C1 segment of cervical spinal cord (tissue), 14 donors: ENCODE data around the gene KIF15.
"Not testable (repeated sequence)": the region's sequence is repeated elsewhere in the genome, so short reads cannot be mapped to it uniquely, and the experiment has no call there.

Experiments used
- DNase-seq, 14 donors: peaks; one replicate each; lab custom pipeline; 2025; lab: John Stamatoyannopoulos, UW

Gene KIF15

DNA sequence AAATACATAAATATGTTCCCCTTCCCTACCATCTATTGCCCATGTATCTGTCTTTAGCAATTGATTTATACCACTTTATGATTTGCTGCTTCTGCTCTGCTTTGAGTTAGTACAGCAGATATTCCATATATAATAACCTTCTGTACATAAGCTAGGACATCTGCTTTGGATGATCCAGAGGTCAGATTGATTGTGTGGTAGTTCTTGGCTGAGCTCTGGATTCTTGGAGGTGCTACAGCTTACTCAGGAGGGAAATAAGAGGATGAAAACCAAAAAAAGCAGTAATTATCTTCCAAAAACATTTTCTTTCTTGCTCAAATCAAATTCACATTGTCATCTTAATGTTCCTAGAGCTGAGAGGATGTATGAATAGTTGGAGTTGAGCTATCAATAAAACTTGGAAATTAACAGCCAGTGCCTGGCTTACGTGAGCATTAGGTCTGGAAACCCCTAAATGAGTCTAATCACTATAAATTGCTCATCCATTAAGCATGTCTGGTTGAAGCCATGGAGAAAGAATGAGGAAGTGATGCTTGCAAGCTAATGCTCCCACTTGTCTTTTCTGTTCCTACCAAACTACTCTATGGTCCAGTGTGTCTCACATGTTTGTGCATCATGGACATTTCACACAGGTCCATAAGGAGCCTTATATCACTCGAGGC is 63.8 kb downstream of the KIF15 start:
- no peak for DNase-seq

DNA sequence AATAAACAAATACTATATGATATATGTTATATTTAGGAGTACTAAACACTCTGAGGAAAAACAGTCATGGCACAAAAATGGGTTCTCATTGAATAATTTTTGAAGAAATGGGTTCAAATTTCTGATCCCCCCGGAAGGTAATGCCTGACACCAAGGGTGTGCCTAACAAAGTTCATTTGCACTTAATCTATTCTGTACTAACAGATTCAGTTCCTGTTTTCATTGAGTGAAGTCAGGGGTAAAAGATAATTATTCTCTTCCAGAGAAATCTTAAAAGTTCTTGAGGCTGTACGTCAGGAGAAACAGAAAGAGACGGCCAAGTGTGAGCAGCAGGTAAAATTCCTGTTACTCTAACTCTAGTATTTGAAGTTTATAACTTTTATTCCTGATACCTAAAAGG is 65.6 kb downstream of the KIF15 start:
- DNase-seq = no peak

DNA sequence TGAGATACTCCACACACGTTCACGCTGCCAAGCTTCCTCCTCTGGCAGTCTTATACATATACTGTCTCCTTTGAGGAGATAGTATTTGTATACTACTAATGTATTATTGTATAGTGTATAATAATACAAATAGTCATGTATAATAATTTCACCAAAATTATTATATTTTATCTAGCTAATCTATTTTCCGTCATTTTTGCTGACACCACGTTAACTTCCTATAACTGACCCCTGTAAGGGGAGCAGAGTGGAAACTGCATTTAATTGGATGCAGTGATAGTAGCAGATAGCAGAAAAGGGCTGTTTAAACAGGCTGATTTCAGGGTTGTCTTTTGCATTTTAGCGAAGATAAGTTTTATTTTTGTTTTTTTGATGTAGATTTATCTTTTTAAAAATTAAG is 69.6 kb downstream of the KIF15 start:
- no peak for DNase-seq

DNA sequence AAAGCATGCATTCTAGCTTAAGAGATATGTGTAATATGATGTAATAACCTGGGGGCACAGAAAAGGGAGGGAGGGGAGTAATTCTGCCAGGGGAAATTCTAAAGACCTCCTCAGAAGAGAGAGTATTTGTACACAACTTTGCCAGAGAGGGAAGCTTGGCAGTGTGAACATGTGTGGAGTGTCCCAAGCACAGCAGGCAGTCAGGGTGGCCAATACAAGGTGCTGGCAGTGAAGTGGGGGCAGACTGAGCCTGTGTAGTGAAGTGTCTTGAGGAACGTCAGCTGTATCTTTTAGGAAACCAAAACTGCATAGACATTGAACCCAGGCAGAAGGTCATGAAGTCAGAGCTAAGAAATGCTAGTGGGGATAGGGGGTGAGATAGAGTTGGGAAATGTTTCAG is 70.4 kb downstream of the KIF15 start:
- no peak for DNase-seq

DNA sequence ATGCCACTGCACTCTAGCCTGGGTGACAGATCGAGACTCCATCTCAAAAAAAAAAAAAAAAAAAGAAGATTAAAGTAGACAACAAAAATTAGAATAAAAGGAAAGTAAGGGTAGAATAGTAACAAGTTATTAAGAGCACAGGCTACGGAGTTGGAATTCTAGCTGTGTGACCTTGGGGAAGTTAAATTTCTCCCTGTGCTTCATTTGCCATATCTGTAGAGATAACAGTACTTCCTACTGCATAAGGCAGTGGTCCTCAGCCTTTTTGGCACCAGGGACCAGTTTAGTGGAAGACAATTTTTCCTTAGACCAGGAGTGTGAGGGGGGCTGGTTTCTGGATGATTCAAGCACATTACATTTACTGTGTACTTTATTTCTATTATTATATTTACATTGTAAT is 71.4 kb downstream of the KIF15 start:
- DNase-seq = no peak

DNA sequence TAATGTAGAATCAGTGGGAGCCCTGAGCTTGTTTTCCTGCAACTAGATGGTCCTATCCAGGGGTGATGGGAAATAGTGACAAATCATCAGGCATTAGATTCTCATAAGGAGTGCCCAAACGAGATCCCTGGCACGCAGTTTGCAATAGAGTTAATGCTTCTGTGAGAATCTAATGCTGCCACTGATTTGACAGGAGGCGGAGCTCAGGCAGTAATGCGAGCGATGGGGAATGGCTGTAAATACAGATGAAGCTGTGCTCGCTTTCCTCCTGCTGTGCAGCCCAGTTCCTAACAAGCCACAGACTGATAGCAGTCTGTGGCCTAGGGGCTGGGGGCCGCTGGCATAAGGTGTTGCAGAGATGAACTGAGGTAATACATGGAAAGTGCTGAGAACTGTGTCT is 71.8 kb downstream of the KIF15 start:
- no peak for DNase-seq

DNA sequence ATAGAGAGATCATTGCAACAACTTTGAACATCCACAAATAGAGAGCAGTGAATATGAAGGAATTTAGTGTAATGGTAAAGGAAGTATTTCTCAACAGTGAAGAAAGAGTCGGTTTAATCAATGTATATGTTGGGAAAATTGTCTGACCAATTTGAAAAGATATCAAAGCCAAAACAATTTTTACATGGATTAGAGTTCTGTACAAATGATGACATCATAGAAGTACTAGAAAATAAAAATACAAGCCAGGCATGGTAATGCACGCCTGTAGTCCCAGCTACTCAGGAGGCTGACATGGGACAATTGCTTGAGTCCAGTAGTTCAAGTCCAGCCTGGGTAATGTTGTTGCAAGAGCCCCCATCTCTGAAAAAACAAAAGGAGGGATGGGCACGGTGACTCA is 74.1 kb downstream of the KIF15 start:
- DNase-seq = no peak

DNA sequence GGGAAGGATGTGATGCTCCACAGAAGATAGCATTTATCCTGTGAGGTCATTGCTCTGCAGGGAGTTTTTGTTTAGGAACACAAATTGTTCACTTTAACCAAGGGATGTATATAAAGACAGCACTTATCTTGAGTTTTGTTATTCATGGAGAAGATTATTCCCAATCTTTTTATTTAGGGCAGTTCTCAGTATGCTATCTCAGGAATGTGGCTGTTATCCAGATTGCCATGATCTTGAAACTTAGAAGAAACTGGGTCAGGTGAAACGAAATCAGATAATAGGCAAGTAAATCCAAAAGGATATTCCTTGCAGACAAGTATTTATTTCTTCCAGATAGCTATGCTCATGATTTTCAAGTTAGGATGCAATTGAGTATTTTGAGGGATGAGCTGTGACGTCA is 80.8 kb downstream of the KIF15 start:
- no peak for DNase-seq

DNA sequence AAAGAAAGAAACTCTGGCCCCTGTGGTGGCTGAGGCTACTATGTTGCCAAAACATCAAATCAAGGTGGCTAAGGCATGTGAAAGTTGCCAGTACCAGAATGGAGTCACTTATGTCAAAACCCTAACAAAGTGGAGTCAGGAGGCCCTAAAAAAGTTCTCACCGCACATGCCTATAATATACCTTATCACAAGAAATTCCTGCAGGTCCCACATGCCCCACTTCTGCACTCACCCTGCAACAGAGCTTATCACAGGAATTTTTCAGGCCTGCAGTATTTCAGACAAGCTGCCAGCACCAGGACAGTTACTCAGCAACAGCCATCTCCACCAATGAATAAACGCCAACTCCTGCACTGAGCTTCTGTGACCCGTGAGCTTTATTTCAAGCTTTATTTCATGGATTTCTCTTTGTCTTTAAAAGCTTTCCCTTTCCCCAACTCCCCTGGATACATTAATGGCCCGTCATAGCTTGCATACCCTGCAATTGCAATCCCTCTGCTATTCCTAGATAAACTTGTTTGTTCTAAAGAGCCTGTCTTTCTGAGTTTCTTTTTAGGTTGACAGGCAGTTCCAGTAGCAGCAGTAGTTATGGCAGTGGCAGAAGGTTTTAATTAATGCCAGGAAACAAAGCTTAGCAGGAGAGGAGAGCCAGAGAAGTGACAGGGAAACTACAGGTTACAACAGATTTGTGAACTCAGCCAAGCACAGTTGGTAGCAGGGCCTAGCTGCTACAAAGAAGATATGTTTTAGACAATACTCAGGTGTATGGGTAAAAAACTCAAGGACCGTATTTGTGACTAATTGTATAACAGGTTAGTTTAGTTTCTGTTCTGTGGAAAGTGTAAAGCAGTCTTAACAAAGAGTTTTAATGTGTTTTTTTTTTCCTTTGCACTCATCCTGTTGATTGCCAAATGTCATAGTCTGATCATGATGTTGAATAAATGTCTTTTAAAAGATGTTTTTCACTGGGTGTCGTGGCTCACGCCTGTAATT is 84.2 kb downstream of the KIF15 start:
- peak in 1 of 14 donors; percentile 81 for DNase-seq

DNA sequence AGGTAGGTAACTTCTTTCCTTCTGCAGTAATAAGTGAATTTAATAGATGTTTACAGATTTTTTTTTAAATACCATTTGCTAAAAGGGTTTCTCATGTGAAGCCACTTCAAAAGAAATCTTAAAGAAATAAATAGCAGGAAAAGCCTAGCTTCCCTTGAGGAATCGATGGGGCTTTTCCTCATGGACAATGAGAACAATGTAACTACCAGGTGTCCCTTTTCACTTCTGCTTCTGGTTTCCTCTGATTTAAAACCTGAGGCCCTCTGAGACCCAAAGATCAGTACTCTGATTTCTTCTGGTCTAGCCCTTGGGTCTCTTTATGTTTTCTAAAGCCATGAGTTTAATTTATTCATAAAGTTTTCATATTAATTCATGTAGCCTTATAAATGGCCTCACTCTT is 87.0 kb downstream of the KIF15 start:
- no peak for DNase-seq

DNA sequence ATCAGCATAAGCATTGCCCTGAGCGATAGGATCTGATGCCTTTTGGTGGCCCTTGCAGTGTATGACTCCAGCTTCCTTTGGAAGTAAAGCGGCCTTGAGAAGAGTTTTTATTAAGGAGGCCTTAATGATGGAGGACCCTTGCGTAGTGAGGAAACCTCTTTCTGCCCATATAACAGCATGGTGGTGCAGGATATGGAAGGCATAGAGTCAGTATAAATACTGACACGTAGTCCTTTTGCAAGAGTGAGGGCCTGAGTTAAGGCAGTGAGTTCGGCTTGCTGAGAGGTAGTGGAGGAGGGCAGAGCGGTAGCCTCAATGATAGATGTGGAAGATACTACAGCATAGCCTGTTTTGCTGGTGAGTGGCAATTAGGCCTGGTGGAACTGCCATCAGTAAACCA is 95.1 kb downstream of the KIF15 start:
- DNase-seq = not testable (repeated sequence)

DNA sequence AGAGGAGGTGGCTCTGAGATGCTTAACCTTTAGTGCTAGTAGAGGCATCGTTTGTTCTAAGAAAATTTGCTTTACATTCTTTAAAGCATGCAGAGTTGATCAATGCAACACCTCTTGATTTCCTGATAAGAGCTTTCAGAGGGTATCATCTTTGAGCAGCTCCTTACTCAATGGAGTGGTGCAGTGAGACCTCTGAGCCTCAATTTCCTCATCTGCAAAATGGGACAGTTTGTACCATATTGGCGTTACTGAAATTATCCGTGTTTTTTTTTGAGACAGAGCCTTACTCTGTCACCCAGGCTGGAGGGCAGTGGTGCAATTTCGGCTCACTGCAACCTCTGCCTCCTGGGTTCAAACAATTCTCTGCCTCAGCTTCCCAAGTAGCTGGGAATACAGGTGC is 98.5 kb downstream of the KIF15 start:
- no peak for DNase-seq

DNA sequence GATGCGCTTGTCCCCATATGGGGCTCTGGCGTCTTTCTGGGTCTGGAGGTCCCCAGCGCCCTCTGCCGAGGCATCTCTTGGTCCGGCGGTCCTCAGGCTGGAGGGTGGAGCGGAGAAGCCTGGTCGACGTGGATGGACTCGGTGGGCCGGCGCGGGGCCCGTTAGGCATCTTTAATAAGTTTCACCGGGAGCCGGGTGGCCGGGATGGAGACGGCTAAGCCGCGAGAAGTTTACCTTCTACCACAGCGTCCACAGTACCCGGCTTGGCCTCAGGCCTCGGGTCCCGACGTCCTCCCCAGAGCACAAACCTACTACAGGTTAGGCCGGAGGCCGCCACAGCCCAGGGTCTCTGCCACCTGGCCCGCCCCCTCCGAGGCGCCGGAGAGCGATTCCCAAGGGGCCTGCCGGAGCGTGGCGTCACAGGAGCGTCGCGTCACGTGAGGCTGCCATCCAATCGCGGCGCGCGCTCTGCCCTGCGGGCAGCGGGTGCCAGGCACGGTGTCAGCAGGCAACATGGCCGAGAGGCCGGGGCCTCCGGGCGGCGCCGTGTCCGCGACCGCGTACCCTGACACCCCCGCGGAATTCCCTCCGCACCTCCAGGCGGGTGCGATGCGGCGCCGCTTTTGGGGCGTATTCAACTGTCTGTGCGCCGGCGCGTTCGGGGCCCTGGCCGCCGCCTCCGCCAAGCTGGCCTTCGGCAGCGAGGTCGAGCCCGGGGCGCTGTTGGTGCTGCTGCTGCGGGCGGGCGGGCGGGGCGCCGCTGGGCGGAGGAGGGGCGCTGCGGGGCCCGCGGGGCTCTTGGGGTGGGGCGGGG is 100.0 kb downstream of the KIF15 start, which contains the start of gene TMEM42:
Gene TMEM42 (plus strand): TSS at position 501 of the 814 bp plus-strand sequence. CDS start 13 bp downstream, at position 514.
- peak; percentile 70 to 92 (median 85) for DNase-seq

DNA sequence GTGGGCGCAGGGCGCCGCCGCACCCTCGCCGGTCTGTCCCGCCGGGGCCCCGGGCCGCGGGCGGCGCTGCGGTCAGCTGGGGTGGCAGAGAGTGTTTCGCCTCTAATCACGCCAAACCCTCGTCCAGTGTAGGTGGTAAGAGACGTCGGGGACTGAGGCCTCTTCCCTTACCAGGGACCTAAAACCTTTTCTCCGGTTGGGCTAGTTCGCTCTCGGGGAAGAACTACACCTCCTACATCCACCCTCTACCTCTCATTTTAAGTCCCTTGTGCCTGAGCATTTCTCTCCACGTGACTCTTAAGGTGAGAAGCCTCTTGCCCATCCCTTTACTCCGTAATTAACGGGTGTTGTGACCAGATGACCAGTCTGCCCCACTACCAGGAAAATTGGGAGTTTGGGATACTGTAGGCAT is 100.6 kb downstream of the KIF15 start:
- DNase-seq = peak in 3 of 14 donors; percentile 25 to 56 (median 40)

DNA sequence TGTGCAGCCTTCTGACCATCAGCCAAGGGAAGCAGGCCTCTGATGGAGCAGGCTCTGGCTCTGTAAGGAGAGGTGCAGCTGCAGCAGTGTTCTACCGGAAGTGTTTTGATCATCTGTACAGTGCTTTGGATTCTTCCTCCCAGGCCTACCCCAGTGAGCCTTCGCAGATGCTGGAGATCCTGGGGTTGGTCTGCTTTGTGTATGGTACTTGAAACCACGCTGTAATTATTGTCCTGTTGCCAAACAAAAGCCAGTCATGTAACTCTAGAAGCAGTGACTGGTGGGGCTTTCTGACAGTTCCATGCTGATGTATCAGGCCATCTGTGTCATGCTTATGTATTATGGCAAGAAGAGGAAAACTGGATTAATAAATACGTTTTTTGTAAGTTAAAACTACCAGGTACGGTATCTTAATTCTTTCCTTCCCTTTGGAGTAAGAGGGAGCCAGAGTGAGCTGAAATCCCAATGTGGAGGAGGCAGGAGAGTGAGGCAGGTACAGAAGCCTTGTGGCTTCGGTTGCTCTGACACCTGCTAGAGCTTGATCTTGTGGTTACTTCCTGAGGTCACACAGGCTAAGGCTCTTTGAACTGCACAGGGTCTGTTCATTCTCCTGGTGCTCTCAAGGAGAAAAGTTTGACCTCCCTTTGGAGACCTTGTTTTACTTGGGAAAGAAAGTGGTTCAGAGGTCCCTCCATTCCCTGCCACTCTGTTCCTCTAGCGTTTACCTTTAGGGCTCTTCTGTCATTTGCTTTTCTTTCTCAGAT is 103.9 kb downstream of the KIF15 start:
- no peak for DNase-seq

DNA sequence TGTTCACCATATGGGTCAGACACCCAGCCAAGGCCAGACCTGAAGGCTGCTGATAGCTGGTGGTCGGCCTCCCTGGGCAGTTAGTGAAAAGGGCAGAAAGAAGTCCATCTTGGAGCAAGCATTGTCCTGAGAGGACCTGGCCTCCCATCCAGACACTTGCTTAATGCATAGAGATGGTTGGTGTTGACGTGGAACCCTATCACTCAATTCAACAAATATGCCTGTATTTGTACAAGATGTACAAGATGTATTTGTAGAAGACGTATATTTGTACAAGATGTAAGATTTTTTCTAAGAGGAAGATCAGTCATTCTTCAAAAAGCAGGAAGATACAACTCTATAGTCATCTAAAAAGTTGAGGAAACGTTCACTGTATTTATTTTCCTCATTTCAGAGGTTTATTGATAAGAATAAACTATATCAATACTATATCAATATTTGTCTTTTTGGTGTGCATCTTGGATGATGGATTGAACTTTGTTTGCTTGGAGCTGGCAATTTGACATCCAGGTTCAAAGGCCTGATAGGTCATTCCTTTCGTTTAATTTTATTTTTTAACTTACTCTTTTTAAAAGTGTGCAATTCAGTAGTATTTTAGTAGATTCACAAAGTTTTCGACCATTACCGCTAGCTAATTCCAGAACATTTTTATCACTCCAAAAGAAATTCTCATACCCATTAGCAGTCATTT is 106.0 kb downstream of the KIF15 start:
- DNase-seq = no peak

DNA sequence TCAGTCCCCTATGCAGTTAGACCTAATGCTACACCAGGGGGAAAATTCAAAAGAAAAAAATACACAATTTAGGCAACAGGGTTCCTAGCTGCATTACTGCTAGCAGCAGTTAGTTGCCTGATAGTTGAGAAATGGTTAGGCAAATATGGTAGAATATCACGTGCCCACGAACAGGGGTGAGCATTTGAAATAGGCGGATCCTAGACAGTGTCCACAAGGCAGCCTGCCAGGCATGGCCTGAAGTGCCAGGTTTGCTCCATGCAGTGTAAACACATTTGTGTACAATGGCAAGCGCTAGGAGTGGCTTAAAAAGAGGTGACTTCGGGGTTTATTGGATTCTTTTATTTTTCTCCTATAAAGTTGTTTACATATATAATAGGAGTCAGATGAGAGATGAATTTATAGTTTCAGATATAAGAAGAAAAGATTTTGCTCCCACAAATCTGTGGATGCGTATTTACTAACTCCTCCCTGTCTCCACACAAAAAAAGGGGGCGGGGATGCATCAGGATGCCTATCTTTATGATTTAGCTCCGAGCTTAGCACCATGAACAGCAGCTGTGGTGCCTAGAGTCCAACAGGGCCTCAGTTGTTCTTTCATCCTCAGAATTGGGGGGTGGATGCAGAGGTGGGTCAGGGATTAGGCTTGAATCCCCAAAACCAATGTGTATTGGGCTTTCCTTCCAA is 108.9 kb downstream of the KIF15 start:
- no peak for DNase-seq

DNA sequence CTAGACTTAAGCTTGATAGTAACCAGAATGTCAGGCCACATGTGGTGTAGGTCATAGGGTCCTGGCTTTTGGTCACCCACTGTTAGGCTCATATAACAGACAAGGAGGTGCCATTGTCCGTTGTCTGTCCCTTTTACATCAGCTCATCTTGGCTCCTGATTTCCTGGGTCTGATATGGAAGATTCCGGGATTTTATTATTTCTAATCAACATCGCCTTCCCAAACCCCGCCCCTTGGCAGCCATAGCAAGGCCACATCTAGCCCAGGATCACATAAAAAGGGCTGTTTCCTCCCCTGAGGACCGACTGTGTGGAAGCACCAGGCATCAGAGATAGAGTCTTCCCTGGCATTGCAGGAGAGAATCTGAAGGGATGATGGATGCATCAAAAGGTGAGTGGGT is 112.7 kb downstream of the KIF15 start, which contains the start of gene TGM4:
Gene TGM4 (plus strand): TSS at position 301 of the 400 bp plus-strand sequence. CDS start 71 bp downstream, at position 372.
- DNase-seq = no peak

DNA sequence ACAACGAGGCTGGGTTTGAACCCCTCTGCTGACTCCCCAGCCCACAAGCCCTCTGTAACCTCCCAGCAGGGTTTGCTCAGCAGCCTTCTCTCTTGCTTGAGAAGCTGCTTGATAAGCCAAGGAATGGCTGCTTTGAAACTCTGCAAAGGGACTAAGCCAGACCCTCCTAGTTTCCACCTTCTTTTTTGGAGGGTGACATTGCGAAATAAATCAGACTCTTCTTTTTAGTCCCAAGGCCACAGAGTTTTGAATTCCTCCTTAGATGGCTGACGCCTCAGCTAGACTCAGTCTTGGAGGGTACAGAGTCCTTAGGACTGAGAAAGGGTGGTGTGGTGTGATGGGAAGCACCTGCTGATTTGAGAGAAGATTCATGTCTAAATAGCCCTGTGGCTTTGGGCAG is 114.0 kb downstream of the KIF15 start:
- DNase-seq = no peak

DNA sequence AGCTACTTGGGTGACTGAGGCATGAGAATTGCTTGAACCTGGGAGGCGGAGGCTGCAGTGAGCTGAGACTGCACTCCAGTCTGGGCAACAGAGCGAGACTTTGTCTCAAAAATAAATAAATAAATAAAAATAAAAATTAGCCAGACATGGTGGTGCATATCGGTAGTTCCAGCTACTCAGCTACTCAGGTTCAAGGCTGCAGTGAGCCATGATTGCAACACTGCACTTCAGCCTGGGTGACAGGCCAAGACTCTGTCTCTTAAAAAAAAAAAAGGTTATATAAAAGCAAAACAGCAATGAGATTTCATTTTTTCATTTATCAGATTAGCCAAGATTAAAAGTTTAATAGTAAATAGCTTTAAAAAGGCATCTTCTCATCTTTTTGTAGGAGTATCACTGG is 115.7 kb downstream of the KIF15 start:
- no peak for DNase-seq
